HG03439 (cell line): ENCODE data around the gene USP22.

Source experiments
- ATAC-seq: cut with Tn5 transposase; IDR thresholded peaks from one replicate; pipeline ENCODE4 v1.9.1; 2021; ENCODE audit warnings: mild to moderate bottlenecking, moderate library complexity; ENCODE audit not compliant: unreplicated experiment

Gene USP22

GRCh38 chr17:20960871-20961270, 81.9 kb downstream of the USP22 start:
- ATAC-seq: no peak

- ATAC-seq: no peak
Measured at GRCh38 chr17:20955427-20956323, 87.1 kb downstream of the USP22 start.

DNA sequence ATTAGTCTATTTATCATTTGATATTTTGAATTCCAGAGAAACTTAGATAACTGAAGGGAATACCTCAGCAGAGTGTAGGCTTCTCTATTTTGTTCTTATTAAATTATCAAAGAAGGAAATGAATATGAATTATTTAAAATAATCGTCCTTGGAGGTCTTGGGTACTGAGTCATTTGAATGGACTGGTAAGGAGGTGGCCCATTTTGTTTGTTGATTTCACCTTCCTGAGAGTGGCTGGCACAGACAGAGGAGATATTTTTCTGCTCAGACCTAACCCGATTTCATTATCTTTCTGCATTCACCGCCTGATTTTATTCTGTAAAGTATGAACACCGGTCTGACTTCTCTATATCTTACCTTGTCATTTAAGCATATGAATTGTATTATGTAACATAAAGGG, 88.0 kb downstream of the USP22 start:
- ATAC-seq: no peak

GRCh38 chr17:20952183-20952582, 90.6 kb downstream of the USP22 start:
- no peak for ATAC-seq
